Esophagus muscularis mucosa (tissue), 4 donors: ENCODE measurements around the gene MAEA. TPM values are rescaled to one million over a fixed set of nuclear protein-coding genes. Genes with fewer than 3 reads are reported as not detected.

ENCODE experiments used
- DNase-seq: peaks from one replicate; pipeline ENCODE4 v3.0.0-alpha.2; 2017; ENCODE audit errors: extremely low spot score
- H3K27ac ChIP-seq, 4 donors: fragments of 200-600 bp; sonication (generic); replicated peaks in 1 of 4; 1 replicate in 3 of 4; 2 replicates in 1 of 4; pipeline ENCODE4 v1.5.1; 2016 to 2019; ENCODE audit warnings: mild to moderate bottlenecking in 1 of 4
- H3K27me3 ChIP-seq, 4 donors: fragments of 200-600 bp; sonication (generic); one replicate each; pipeline versions ENCODE4 v1.5.1 to v1.6.0; 2016 to 2019
- H3K36me3 ChIP-seq, 4 donors: fragments of 200-600 bp; sonication (generic); one replicate each; pipeline ENCODE4 v1.5.1; 2016 to 2019
- H3K4me1 ChIP-seq, 4 donors: fragments of 200-600 bp; sonication (generic); one replicate each; pipeline ENCODE4 v1.5.1; 2016 to 2019
- H3K4me3 ChIP-seq, 4 donors: fragments of 200-600 bp; sonication (generic); 1 replicate in 2 of 4; 2 replicates in 2 of 4; pipeline ENCODE4 v1.5.1; 2016 to 2019; ENCODE audit warnings: mild to moderate bottlenecking in 4 of 4, moderate library complexity in 1 of 4
- H3K9me3 ChIP-seq, 4 donors: fragments of 200-600 bp; sonication (generic); 1 replicate in 3 of 4; 2 replicates in 1 of 4; pipeline ENCODE4 v1.5.1; 2016 to 2019
- EP300 ChIP-seq: sonication (generic); formaldehyde crosslinking; IDR thresholded peaks from one replicate; pipeline ENCODE4 v1.6.1; 2017; ENCODE audit warnings: antibody characterized with exemption
- POLR2A ChIP-seq: fragments of 450-650 bp; IDR thresholded peaks from one replicate; pipeline ENCODE4 v1.6.1; 2017; ENCODE audit warnings: antibody characterized with exemption, moderate library complexity, mild to moderate bottlenecking, low read depth
- POLR2AphosphoS5 ChIP-seq, 2 donors: sonication (generic); formaldehyde crosslinking; IDR thresholded peaks; one replicate each; pipeline ENCODE4 v1.6.1; 2017; ENCODE audit warnings: antibody characterized with exemption in 2 of 2
- WGBS: methylation state at CpG from one replicate; pipeline ENCODE4 v1.1.5; 2018; 5-methylcytosine and 5-hydroxymethylcytosine counted together
- intact Hi-C: fragments of 100-400 bp; cut with DNase I; formaldehyde crosslinking; loops from one replicate; pipeline ENCODE4 v1.15.1; 2023
- total RNA-seq, 4 donors: library from RNA; depleted of rRNA; stranded (reverse); fragments of >200 nt; gene quantifications; one replicate each; pipeline versions ENCODE4 v1.1.0 to v1.2.1, GENCODE V29; 2016
- TF ChIP-seq, protein P1 (sequence below), 3 experiments: fragments of 200-600 bp in 2 of 3; fragments of 450-650 bp in 1 of 3; sonication (generic) in 2 of 3; IDR thresholded peaks; one replicate each; pipeline ENCODE4 v1.5.1; 2017 to 2019; ENCODE audit warnings: antibody characterized with exemption in 3 of 3, mild to moderate bottlenecking in 2 of 3, moderate library complexity in 1 of 3

Gene MAEA
- total RNA-seq, 4 donors from 2014 or later, result 54.5 to 63.1 (median 59.8) TPM

- no peaks in the 10 kb centered on the region for H3K9me3 ChIP-seq
- 84% methylated on average over 31 of the region's 32 CpGs for WGBS
- DNase-seq, result no peak
- TF ChIP-seq, protein P1, sequence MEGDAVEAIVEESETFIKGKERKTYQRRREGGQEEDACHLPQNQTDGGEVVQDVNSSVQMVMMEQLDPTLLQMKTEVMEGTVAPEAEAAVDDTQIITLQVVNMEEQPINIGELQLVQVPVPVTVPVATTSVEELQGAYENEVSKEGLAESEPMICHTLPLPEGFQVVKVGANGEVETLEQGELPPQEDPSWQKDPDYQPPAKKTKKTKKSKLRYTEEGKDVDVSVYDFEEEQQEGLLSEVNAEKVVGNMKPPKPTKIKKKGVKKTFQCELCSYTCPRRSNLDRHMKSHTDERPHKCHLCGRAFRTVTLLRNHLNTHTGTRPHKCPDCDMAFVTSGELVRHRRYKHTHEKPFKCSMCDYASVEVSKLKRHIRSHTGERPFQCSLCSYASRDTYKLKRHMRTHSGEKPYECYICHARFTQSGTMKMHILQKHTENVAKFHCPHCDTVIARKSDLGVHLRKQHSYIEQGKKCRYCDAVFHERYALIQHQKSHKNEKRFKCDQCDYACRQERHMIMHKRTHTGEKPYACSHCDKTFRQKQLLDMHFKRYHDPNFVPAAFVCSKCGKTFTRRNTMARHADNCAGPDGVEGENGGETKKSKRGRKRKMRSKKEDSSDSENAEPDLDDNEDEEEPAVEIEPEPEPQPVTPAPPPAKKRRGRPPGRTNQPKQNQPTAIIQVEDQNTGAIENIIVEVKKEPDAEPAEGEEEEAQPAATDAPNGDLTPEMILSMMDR (IDR thresholded peaks at IDR 0.05), result no peak
- no peak for TF ChIP-seq EP300
- no peak for TF ChIP-seq POLR2A
- TF ChIP-seq POLR2AphosphoS5 (IDR thresholded peaks at IDR 0.05), result no peak
- H3K36me3 ChIP-seq, result peaks cover 26 to 52% (median 45%) of the 10 kb centered on the region in 4 donors
- peaks cover 27 to 57% (median 39%) of the 10 kb centered on the region in 4 donors for H3K4me1 ChIP-seq
- no peak overlapping the region for H3K4me3 ChIP-seq
- no peak overlapping the region for H3K27ac ChIP-seq
- no peaks in the 10 kb centered on the region for H3K27me3 ChIP-seq
- intact Hi-C loops, result no loop called here
Measured at GRCh38 chr4:1297456-1298325, 8.0 kb downstream of the MAEA start.

- peaks cover 26 to 52% (median 45%) of the 10 kb centered on the region in 4 donors for H3K36me3 ChIP-seq
- peaks cover 19 to 50% (median 33%) of the 10 kb centered on the region in 4 donors for H3K4me1 ChIP-seq
- H3K4me3 ChIP-seq, result no peak overlapping the region
- intact Hi-C loops, result no loop called here
- no peaks in the 10 kb centered on the region for H3K27me3 ChIP-seq
- no peak for TF ChIP-seq POLR2A
- no peak for TF ChIP-seq POLR2AphosphoS5 (IDR thresholded peaks at IDR 0.05)
- TF ChIP-seq, protein P1 (IDR thresholded peaks at IDR 0.05), result no peak
- TF ChIP-seq EP300, result no peak
- H3K9me3 ChIP-seq, result no peaks in the 10 kb centered on the region
- no peak overlapping the region for H3K27ac ChIP-seq
- WGBS, result 96% methylated on average over 7 of the region's 7 CpGs
- DNase-seq, result no peak
Measured at GRCh38 chr4:1298461-1298860, 8.8 kb downstream of the MAEA start.

GRCh38 chr4:1299301-1299860 lies 9.7 kb downstream of the MAEA start:
- TF ChIP-seq EP300 (no peak), POLR2A (no peak), POLR2AphosphoS5 (IDR thresholded peaks at IDR 0.05) (no peak)
- TF ChIP-seq, protein P1 (IDR thresholded peaks at IDR 0.05), result no peak
- no peak overlapping the region for H3K27ac ChIP-seq
- H3K9me3 ChIP-seq, result no peaks in the 10 kb centered on the region
- no peaks in the 10 kb centered on the region for H3K27me3 ChIP-seq
- no peak for DNase-seq
- H3K4me3 ChIP-seq, result no peak overlapping the region
- WGBS, result 71% methylated on average over 15 of the region's 15 CpGs
- intact Hi-C loops, result no loop called here
- peaks cover 26 to 52% (median 47%) of the 10 kb centered on the region in 4 donors for H3K36me3 ChIP-seq
- peaks cover 11 to 41% (median 23%) of the 10 kb centered on the region in 4 donors for H3K4me1 ChIP-seq

DNA sequence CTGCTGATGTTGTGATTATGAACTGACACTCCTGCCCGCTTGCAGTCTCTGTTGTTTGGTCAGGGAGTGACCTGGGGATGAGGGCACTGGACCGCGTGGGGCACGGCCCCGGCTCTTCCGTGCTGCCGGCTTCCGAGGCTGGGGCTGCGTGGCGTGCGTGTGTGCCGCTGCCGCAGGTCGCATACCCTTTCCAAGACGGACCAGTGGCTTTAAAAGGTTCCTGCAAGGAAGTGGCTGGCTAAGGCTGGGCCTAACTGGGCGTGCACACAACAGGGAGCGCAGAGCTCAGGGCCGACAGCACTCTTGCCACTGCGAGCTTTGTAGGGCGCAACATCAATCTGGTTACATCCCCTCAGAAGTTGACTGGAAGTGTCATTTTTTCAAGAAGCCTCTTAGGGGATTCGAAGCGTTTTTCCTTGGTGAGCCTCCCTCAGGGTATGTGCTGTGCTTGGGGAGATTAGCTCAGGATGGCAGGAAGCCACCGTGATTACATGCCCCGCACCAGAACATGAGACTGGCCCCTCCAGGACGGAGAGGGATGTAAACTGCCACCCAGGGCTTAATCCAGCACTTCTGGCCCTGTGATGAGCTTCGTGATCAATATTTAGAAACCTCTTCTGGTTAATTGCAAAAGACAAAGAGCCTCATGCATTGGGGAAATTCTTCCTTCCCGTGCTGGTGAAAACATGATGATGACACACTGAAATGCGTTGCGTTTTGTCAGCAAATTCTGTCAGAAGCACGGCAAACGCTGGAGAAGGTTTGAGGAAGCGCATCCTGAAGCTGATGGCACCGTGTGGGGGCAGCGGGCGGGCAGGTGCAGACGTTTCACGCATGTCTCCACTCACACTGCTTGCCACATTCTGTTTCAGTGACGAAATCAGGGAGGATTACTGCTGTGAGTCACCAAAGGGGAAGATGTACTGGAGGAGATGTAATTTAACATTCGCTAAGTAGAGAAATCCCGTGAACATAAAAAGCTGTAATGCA lies 11.1 kb downstream of the MAEA start:
- TF ChIP-seq POLR2A, result no peak
- TF ChIP-seq EP300, result no peak
- peak in 1 of 2 donors; percentile 49 for TF ChIP-seq POLR2AphosphoS5 (IDR thresholded peaks at IDR 0.05)
- TF ChIP-seq, protein P1 (IDR thresholded peaks at IDR 0.05), result no peak
- peaks cover 0 to 33% (median 14%) of the 10 kb centered on the region in 4 donors for H3K4me1 ChIP-seq
- 73% methylated on average over 30 of the region's 40 CpGs for WGBS
- H3K27ac ChIP-seq, result peak overlapping the region in 3 of 4 donors; percentile 25 to 35 (median 27)
- H3K36me3 ChIP-seq, result peaks cover 26 to 60% (median 56%) of the 10 kb centered on the region in 4 donors
- no peak for DNase-seq
- intact Hi-C loops, result no loop called here
- H3K27me3 ChIP-seq, result no peaks in the 10 kb centered on the region
- no peaks in the 10 kb centered on the region for H3K9me3 ChIP-seq
- no peak overlapping the region for H3K4me3 ChIP-seq
